Measurements from ENCODE around the gene KCNJ3.

Gene KCNJ3

GRCh38 chr2:154698296-154698720, at the start of gene KCNJ3:
Gene KCNJ3 (plus strand): TSS chr2:154698695. CDS start chr2:154698776, 81 bp downstream.
- no peak for FAIRE-seq

GRCh38 chr2:154655499-154655898, 43.0 kb upstream of the KCNJ3 start:
- FAIRE-seq: no peak

GRCh38 chr2:154658854-154659253, 39.6 kb upstream of the KCNJ3 start:
- no peak for FAIRE-seq

- FAIRE-seq: no peak
These were observed 34.2 kb upstream of the KCNJ3 start for GRCh38 chr2:154664248-154664647.

GRCh38 chr2:154670083-154670482, 28.4 kb upstream of the KCNJ3 start:
- FAIRE-seq: no peak

GRCh38 chr2:154673694-154674093, 24.8 kb upstream of the KCNJ3 start:
- FAIRE-seq: no peak

- FAIRE-seq: no peak
These were observed 21.1 kb upstream of the KCNJ3 start for GRCh38 chr2:154677401-154677800.

- no peak for FAIRE-seq
These were observed 16.8 kb upstream of the KCNJ3 start for GRCh38 chr2:154681741-154682140.

GRCh38 chr2:154686162-154686561, 12.3 kb upstream of the KCNJ3 start:
- FAIRE-seq: no peak

GRCh38 chr2:154688373-154688772, 10.1 kb upstream of the KCNJ3 start:
- FAIRE-seq: no peak

- no peak for FAIRE-seq
These were observed 9.3 kb upstream of the KCNJ3 start for GRCh38 chr2:154689158-154689557.

GRCh38 chr2:154692927-154693326, 5.6 kb upstream of the KCNJ3 start:
- no peak for FAIRE-seq

GRCh38 chr2:154693741-154694340, 4.7 kb upstream of the KCNJ3 start:
- FAIRE-seq: no peak

- no peak for FAIRE-seq
These were observed 3.6 kb upstream of the KCNJ3 start for GRCh38 chr2:154694881-154695280.

- no peak for FAIRE-seq
These were observed 2.1 kb upstream of the KCNJ3 start for GRCh38 chr2:154696369-154696768.

- FAIRE-seq: no peak
These were observed 1.6 kb upstream of the KCNJ3 start for GRCh38 chr2:154696810-154697417.

GRCh38 chr2:154697418-154698252, 860 bp upstream of the KCNJ3 start:
- no peak for FAIRE-seq

GRCh38 chr2:154698721-154699574, 453 bp downstream of the KCNJ3 start:
- FAIRE-seq: no peak

- no peak for FAIRE-seq
These were observed 1.1 kb downstream of the KCNJ3 start for GRCh38 chr2:154699575-154699930.

GRCh38 chr2:154700136-154700535, 1.6 kb downstream of the KCNJ3 start:
- no peak for FAIRE-seq

- no peak for FAIRE-seq
These were observed 6.5 kb downstream of the KCNJ3 start for GRCh38 chr2:154704991-154705390.

- FAIRE-seq: no peak
These were observed 8.2 kb downstream of the KCNJ3 start for GRCh38 chr2:154706660-154707059.

GRCh38 chr2:154707994-154708575, 9.6 kb downstream of the KCNJ3 start:
- FAIRE-seq: no peak
